ENCODE measurements around the gene PCYT1A.

DNA sequence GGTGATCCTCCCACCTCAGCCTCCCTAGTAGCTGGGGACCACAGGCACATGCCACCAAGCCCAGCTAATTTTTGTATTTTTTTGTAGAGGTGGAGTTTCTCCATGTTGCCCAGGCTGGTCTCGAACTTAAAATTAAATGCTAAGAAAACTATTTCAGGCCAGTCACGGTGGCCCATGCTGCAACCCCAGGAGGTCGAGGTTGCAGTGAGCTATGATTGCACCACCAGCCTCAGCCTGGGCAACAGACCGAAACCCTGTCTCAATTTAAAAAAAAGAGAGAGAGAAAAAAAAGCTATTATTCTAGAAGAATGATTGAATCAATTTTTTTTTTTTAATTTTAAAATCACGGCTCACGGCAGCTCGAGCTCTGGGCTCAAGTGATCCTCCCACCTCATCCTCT, 66.5 kb downstream of the PCYT1A start:
- TF ChIP-seq POLR2A (IDR thresholded peaks at IDR 0.05) (no peak), CTCF (IDR thresholded peaks at IDR 0.05) (no peak)

Measured in lower leg skin (tissue), 3 donors.